Activated CD8-positive, alpha-beta T cell treated with anti-CD3 and anti-CD28 coated beads for 36 hours (primary cell): ENCODE measurements around the gene PGM5. TPM values are rescaled to one million over a fixed set of nuclear protein-coding genes. Genes with fewer than 3 reads are reported as not detected.

ENCODE experiments used
- ATAC-seq: fragments of 200-7000 bp; cut with Tn5 transposase; one replicate; pipeline ENCODE4 v1.10.0; 2021; ENCODE audit warnings: mild to moderate bottlenecking, moderate library complexity
- CTCF ChIA-PET: fragments of 350-600 bp; sonication (Branson Sonifier 250); formaldehyde crosslinking; loops from one replicate; lab custom pipeline; 2021; ENCODE audit warnings: antibody characterized with exemption; lab: Charles Lee
- POLR2A ChIA-PET: fragments of 350-600 bp; sonication (Branson Sonifier 250); formaldehyde crosslinking; loops from one replicate; lab custom pipeline; 2021; ENCODE audit warnings: antibody characterized with exemption; lab: Charles Lee
- DNase-seq: peaks from one replicate; pipeline ENCODE4 v3.0.0-alpha.2; 2020
- H3K27ac Mint-ChIP-seq: one replicate; pipeline ENCODE4 v1.8.0; 2021; ENCODE audit warnings: mild to moderate bottlenecking, mixed read lengths
- H3K27me3 Mint-ChIP-seq: one replicate; pipeline ENCODE4 v1.8.0; 2021; ENCODE audit warnings: mixed read lengths
- H3K36me3 Mint-ChIP-seq: one replicate; pipeline ENCODE4 v1.8.0; 2021; ENCODE audit warnings: low read depth, mixed read lengths
- H3K4me1 Mint-ChIP-seq: one replicate; pipeline ENCODE4 v1.8.0; 2021; ENCODE audit warnings: low read depth, mixed read lengths
- H3K4me3 Mint-ChIP-seq: one replicate; pipeline ENCODE4 v1.8.0; 2021; ENCODE audit warnings: mild to moderate bottlenecking, moderate library complexity, mixed read lengths
- H3K9me3 Mint-ChIP-seq: one replicate; pipeline ENCODE4 v1.8.0; 2021; ENCODE audit warnings: mixed read lengths
- CTCF ChIP-seq: fragments of 200-600 bp; IDR thresholded peaks from one replicate; pipeline ENCODE4 v1.8.0; 2022; ENCODE audit warnings: antibody characterized with exemption, mild to moderate bottlenecking
- intact Hi-C: fragments of 100-400 bp; cut with micrococcal nuclease; formaldehyde crosslinking; loops from one replicate; pipeline ENCODE4 v1.10.0; 2022
- total RNA-seq, 2 experiments: library from RNA; stranded (reverse); gene quantifications; one replicate each; pipeline ENCODE4 v1.2.3, GENCODE V29; 2021

PGM5 gene
- total RNA-seq, 2 experiments from 2014 or later: not detected

GRCh38 chr9:68427216-68427977 lies 71.0 kb downstream of the PGM5 start:
- TF ChIP-seq CTCF: no peak
- H3K27me3 Mint-ChIP-seq: peaks cover 11% of the 10 kb centered on the region
- intact Hi-C loops: no loop called here
- ChIA-PET CTCF (interaction anchor here (1.0 kb wide), 2 partner anchors 10 to 40 kb away, joined by 3 to 4 read pairs; no protein-coding TSS in a partner anchor), POLR2A (no interaction called here)
- no peaks in the 10 kb centered on the region for H3K36me3 Mint-ChIP-seq
- H3K4me3 Mint-ChIP-seq: no peak overlapping the region
- no peak for ATAC-seq
- H3K27ac Mint-ChIP-seq: no peak overlapping the region
- no peak for DNase-seq
- H3K4me1 Mint-ChIP-seq: no peaks in the 10 kb centered on the region
- no peaks in the 10 kb centered on the region for H3K9me3 Mint-ChIP-seq

- Mint-ChIP-seq H3K27me3 (peaks cover 10% of the 10 kb centered on the region), H3K4me1 (no peaks in the 10 kb centered on the region), H3K4me3 (no peak overlapping the region), H3K27ac (no peak overlapping the region), H3K9me3 (no peaks in the 10 kb centered on the region), H3K36me3 (no peaks in the 10 kb centered on the region)
- POLR2A ChIA-PET: no interaction called here
- no peak for DNase-seq
- no peak for ATAC-seq
- TF ChIP-seq CTCF: no peak
- CTCF ChIA-PET: no interaction called here
- intact Hi-C loops: no loop called here
Observed at GRCh38 chr9:68428481-68428880, 72.1 kb downstream of the PGM5 start.

DNA sequence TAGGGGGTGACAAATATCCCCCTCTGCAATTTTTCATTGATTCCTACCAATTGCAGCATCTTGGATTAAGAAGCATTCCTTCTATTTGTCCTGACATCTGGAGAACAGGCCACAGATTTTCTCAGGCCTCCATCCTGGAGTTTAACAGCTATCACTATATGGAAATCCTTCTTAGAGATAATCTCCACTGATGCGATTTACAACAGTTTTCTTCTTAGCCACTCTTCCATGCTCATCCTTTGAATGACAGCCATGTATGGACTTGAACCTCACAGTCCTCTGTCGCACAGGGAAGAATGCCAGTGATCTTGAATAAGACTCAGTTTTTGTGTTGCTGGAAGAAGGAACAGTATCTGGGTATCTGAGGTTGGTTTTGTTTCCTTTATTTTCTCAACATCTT lies 73.2 kb downstream of the PGM5 start:
- ChIA-PET POLR2A (no interaction called here), CTCF (interaction anchor here (1.1 kb wide), 1 partner anchor 12 kb away, joined by 6 read pairs; no protein-coding TSS in a partner anchor)
- H3K27me3 Mint-ChIP-seq: peaks cover 7% of the 10 kb centered on the region
- ATAC-seq (no peak), DNase-seq (no peak)
- no peaks in the 10 kb centered on the region for H3K4me1 Mint-ChIP-seq
- no peak overlapping the region for H3K27ac Mint-ChIP-seq
- no peak for TF ChIP-seq CTCF
- intact Hi-C loops: no loop called here
- H3K9me3 Mint-ChIP-seq: no peaks in the 10 kb centered on the region
- H3K36me3 Mint-ChIP-seq: no peaks in the 10 kb centered on the region
- H3K4me3 Mint-ChIP-seq: no peak overlapping the region

- H3K27me3 Mint-ChIP-seq: peaks cover 3% of the 10 kb centered on the region
- intact Hi-C loops: no loop called here
- no peak for TF ChIP-seq CTCF
- H3K9me3 Mint-ChIP-seq: no peaks in the 10 kb centered on the region
- no peak for ATAC-seq
- no peaks in the 10 kb centered on the region for H3K4me1 Mint-ChIP-seq
- POLR2A ChIA-PET: no interaction called here
- CTCF ChIA-PET: no interaction called here
- H3K4me3 Mint-ChIP-seq: no peak overlapping the region
- H3K36me3 Mint-ChIP-seq: no peaks in the 10 kb centered on the region
- DNase-seq: no peak
- H3K27ac Mint-ChIP-seq: no peak overlapping the region
Observed at GRCh38 chr9:68431307-68431706, 74.9 kb downstream of the PGM5 start.

DNA sequence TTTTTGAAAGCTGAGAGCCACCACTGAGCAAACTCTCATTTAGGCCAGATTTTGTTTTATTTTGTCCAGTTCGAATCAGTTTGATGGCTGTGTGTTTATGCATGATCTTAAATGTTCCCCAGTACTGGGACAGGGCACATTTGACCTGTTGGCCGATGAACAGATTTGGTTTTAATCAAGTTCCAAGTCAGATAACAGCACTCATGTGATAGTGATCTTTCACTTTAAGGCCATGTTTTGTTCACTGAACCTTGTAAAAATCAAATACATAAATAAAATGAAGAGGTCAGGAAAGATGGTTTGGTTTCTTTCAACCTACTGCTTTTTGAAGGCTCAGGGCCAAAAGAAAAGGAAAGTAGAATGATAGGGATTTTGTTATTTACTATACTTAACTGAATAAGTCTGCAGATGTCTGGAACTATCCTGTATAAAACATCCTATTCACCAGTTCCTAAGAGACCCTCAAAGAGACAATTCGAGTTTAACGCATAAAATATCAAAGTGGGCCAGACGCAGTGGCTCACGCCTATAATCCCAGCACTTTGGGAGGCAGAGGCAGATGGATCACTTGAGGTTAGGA lies 77.2 kb downstream of the PGM5 start:
- no peak for ATAC-seq
- peaks cover 12% of the 10 kb centered on the region for H3K27me3 Mint-ChIP-seq
- H3K36me3 Mint-ChIP-seq: no peaks in the 10 kb centered on the region
- no peaks in the 10 kb centered on the region for H3K4me1 Mint-ChIP-seq
- no peaks in the 10 kb centered on the region for H3K9me3 Mint-ChIP-seq
- no peak overlapping the region for H3K4me3 Mint-ChIP-seq
- no peak for DNase-seq
- ChIA-PET CTCF (interaction anchor here (1.3 kb wide), 1 partner anchor 16 kb away, joined by 3 read pairs; no protein-coding TSS in a partner anchor), POLR2A (no interaction called here)
- no peak for TF ChIP-seq CTCF
- no peak overlapping the region for H3K27ac Mint-ChIP-seq
- intact Hi-C loops: no loop called here
